ENCODE measurements around the gene GATC. TPM values are rescaled to one million over a fixed set of nuclear protein-coding genes. Genes with fewer than 3 reads are reported as not detected.
A peak's percentile ranks its signal among the peaks of the same experiment; 100 is the strongest.

GATC gene
- total RNA-seq, 1 donor from 2014 or later: 33.8 TPM

- no peak overlapping the region for H3K27ac Mint-ChIP-seq (ENCODE audit: unreplicated experiment)
- H3K36me3 Mint-ChIP-seq (ENCODE audit: low read depth): peaks cover 27% of the 10 kb centered on the region
- H3K27me3 Mint-ChIP-seq (ENCODE audit: low read depth): no peaks in the 10 kb centered on the region
- DNase-seq (ENCODE audit: low read depth, low spot score): no peak
- H3K4me3 Mint-ChIP-seq: peak overlapping the region; percentile 32
- H3K9me3 Mint-ChIP-seq: no peaks in the 10 kb centered on the region
- TF ChIP-seq CTCF (conservative IDR thresholded peaks at IDR 0.05): no peak
- peaks cover 14% of the 10 kb centered on the region for H3K4me1 Mint-ChIP-seq
Observed at GRCh38 chr12:120462099-120462640, 15.9 kb downstream of the GATC start.

GRCh38 chr12:120463712-120464111 is 17.5 kb downstream of the GATC start:
- DNase-seq (ENCODE audit: low read depth, low spot score): no peak
- H3K4me1 Mint-ChIP-seq: peaks cover 26% of the 10 kb centered on the region
- no peaks in the 10 kb centered on the region for H3K9me3 Mint-ChIP-seq
- H3K4me3 Mint-ChIP-seq: no peak overlapping the region
- H3K27ac Mint-ChIP-seq (ENCODE audit: unreplicated experiment): no peak overlapping the region
- peaks cover 4% of the 10 kb centered on the region for H3K27me3 Mint-ChIP-seq (ENCODE audit: low read depth)
- TF ChIP-seq CTCF (conservative IDR thresholded peaks at IDR 0.05): no peak
- H3K36me3 Mint-ChIP-seq (ENCODE audit: low read depth): peaks cover 28% of the 10 kb centered on the region

DNA sequence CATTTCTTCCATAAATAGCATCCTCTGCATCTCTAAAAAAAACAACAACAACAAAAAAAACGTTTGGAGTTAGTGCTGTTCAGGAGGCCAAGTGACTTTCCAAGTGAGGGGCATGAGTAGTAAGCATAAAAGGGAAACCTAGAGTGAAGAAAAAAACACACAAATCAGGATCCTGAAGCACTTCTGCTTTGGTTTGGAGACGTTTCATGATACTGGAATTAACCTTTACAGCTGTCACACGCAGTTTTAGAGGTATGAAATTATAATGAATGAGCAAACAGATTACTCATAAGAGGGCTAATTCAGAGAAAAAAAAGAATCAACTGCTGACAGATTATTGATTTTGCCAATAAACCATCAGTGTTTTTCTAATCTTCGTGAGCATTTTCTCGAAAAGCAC is 19.5 kb downstream of the GATC start:
- Mint-ChIP-seq H3K36me3 (ENCODE audit: low read depth) (peaks cover 22% of the 10 kb centered on the region), H3K9me3 (no peaks in the 10 kb centered on the region), H3K4me1 (peaks cover 30% of the 10 kb centered on the region), H3K4me3 (peak overlapping the region; percentile 69), H3K27ac (ENCODE audit: unreplicated experiment) (no peak overlapping the region), H3K27me3 (ENCODE audit: low read depth) (peaks cover 4% of the 10 kb centered on the region)
- TF ChIP-seq CTCF (conservative IDR thresholded peaks at IDR 0.05): no peak
- no peak for DNase-seq (ENCODE audit: low read depth, low spot score)

GRCh38 chr12:120466560-120467315 is 20.5 kb downstream of the GATC start:
- peaks cover 22% of the 10 kb centered on the region for H3K36me3 Mint-ChIP-seq (ENCODE audit: low read depth)
- peak overlapping the region; percentile 84 for H3K4me3 Mint-ChIP-seq
- TF ChIP-seq CTCF (conservative IDR thresholded peaks at IDR 0.05): peak; percentile 71
- H3K27ac Mint-ChIP-seq (ENCODE audit: unreplicated experiment): peak overlapping the region; percentile 19
- peaks cover 4% of the 10 kb centered on the region for H3K27me3 Mint-ChIP-seq (ENCODE audit: low read depth)
- H3K9me3 Mint-ChIP-seq: no peaks in the 10 kb centered on the region
- H3K4me1 Mint-ChIP-seq: peaks cover 30% of the 10 kb centered on the region
- peak; percentile 55 for DNase-seq (ENCODE audit: low read depth, low spot score)

DNA sequence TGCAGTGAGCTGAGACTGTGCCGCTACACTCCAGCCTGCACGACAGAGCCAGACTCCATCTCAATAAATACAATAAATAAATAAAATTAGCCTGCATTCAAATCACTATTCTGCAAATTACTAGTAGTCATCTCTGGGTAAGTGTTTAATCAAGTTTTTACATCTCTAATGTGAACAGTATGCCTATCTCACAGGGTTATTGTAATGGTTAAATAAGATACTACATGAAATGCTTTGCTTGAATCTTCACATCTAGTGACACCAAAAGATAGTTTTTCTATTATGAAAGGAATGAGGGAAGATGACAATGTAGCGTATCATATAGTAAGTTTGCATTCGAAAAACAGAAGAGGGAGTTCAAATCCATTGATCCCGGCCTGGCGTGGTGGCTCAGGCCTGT is 21.2 kb downstream of the GATC start:
- no peak for TF ChIP-seq CTCF (conservative IDR thresholded peaks at IDR 0.05)
- no peak for DNase-seq (ENCODE audit: low read depth, low spot score)
- peak overlapping the region; percentile 99 for H3K4me3 Mint-ChIP-seq
- no peak overlapping the region for H3K27ac Mint-ChIP-seq (ENCODE audit: unreplicated experiment)
- H3K36me3 Mint-ChIP-seq (ENCODE audit: low read depth): peaks cover 19% of the 10 kb centered on the region
- no peaks in the 10 kb centered on the region for H3K9me3 Mint-ChIP-seq
- peaks cover 4% of the 10 kb centered on the region for H3K27me3 Mint-ChIP-seq (ENCODE audit: low read depth)
- peaks cover 34% of the 10 kb centered on the region for H3K4me1 Mint-ChIP-seq

Measured in neural crest cell (in vitro differentiated cells).